NCI-H1105 treated with DMSO at 0.1 percent for 48 hours (cell line): ENCODE measurements around the gene STX16.

Experiments
- DNase-seq: peaks from one replicate; lab custom pipeline; 2025; lab: John Stamatoyannopoulos, UW

The STX16 gene

DNA sequence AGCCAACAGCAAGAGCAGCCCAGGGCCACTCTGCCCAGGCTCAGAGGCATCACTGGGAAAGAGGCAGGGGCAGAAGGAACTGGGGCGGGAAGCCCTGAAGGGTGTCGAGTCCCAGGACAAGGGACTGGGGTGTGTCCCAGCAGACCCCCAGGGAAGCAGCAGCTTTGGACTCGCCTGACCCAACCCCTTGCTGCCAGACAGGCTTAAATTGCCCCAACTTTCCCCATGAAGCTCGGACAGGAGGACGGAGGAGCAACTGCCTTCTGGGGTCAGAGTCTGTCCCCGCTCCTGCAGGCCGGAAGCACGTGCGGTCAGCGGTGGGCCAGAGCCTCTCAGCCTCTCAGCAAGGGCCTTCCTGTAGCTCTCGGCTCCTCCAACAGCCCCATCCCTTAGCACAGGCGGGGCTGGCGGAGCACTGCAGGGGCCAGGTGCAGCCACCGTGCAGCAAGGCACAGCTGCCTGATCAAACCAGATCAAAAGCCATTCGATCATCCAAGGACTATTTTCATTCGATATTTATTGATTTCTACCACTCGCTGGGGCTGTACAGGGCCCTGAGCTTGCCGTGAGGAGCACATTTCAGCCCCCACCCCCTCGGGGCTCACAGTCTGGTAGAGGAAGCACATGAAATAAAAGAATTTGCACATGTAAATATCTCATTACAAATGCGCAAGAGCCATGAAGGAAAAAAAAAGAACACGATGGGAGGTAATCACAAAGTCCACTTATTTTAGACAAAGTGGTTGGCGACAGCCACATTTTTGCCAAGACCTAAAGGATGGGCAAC lies 31.8 kb upstream of the STX16 start:
- DNase-seq, result no peak

DNA sequence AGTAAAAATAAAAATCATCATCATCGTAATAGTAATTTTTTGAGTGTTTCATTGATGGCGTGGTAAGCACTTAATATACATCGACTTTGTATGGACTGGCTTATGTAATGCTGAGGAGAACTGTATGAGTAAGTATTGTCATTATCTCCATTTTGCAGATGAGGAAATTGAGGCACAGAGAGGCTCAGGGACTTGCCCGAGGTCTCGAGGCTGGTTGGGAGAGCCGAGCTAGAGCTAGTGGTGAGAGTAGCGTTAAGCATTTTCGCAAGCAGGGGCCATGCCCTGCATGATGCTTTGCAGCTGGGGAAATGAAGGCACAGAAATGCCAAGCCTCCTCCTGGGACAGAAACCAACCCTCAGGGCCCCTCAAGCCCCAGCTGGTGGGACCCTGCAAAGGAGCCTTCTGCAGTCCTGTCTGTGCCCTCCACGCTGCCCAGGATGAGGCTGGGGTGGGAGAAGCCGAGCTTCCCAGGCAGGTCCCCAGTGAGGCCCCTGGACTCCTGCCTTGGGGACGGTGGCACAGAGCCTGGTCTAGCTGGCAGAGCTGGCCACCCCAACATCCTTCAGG lies 31.1 kb upstream of the STX16 start:
- no peak for DNase-seq

DNA sequence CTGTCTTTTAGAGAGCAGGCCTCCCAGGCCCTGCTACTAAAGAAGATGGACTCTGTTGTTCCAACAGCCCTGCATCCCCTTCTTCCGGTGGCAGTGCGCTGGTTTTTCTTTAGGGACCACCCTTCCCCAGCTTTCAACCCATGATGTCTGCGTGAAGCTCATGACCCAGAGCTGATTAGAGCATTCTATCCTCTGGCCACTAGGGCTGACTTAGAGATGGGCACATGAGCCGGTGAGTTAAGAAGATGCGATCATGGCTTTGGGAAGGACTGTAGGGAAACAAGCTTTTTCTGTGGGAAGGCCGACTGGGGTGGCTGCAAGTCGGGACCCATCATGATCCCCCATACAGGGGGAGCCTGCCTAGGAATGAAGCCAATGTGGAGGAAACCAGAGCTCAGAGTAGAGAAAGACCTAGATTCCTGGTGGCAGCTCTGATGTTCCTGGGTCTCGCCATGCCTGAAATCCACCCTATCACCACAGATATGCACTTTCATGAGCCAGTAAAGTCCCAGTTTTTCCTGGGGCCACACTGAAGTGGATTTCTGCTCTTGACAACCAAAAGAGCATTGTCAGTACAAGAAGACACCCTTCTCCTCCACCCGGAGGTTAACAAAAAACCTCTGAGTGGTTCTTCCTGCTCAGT lies 29.1 kb upstream of the STX16 start:
- no peak for DNase-seq

DNA sequence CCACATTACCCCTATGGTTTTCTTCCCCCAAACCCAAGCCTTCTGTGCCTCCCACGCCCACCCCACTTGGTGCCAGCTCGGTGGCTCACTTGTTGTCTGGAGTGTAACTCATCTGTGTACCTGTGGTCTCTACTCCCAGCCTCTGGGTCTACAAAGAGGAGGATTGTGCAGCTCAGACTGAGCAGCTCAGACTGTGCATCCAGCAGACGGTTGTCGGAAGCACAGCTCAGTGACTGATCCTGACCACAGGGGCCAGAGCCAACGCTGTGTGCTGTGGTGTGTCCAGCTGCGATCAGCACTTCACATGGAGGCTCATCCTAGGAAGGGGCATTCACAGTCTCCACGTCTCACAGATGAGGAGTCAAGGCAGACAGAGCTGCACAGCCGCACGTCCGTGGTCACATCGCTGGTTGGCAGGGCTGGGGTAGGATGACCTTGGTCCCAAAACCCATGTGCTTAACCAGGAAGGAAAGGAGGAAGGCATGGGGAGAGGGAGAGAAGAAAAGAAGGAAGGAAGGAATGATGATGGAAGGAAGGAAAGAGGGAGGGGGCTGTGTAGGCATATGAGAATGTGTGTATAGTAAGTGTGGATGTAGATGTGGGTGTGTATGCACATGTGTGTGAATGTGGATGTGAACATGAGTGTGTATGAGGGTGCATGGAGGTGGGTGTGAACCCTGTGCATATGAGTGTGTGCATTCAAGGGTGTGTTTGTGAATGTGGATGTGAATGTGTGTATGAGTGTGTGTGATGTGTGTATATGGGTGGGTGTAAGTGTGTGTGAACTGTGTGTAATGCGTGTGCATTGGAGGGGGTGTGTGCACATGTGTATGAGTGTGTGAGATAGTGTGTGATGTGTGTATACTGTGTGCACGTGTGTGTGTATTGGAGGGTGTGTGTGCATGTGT lies 28.2 kb upstream of the STX16 start:
- no peak for DNase-seq

DNA sequence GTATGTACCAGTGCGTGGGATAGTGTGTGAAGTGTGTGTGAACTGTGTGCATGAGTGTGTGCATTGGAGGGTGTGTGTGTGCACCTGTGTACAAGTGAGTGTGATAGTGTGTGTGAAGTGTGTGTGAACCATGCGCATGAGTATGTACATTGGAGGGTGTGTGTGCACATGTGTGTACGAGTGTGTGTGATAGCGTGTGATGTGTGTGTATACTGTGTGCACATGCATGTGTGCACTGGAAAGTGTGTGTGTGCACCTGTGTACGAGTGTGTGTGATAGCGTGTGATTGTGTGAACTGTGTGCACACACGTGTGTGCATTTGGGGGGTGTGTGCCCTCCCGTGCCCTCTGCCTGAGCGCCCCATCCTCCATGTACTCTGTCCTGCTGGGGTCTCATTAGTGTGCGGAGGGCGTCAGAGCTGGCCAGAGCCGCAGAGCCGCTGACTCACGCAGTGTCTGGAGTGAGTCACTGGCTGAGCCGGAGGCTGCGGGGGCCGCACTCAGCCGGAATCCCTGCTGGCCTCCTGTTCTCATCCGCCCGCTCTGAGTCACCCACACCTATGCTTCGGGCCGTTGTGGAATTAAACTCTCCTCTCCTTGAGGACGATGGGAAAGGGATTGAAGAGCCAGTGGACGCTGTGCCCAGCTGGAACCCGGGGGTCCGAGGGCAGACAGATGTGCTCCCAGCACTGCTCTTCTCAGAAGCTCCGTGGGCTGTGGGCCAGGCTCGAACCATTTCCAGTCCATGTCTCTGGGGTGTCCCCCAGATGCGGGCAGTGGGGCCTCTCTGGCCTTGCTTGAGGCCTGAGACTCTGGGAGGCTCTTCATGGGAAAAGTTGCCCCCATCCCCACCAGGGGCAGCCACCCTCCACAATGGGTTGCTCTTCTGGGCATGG lies 27.3 kb upstream of the STX16 start:
- no peak for DNase-seq

DNA sequence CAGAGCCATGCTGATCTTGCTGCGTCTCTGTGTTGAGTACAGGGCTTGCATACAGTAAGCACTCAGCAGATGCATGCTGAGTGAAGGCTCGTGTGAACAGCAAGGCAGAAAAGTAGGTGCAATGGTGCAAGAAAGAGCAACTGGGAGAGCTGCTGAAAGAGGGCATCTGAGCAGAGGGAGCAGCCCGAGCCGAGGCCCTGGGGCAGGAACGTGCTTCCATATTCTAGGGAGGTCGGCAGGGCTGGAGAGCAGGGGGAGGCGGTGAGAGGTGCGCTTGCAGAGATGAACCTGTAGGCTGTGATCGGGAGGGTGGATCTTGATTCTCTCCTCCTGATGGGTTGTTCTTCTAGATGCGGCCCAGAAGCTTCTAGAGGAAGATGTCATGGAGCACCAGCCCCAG lies 26.4 kb upstream of the STX16 start:
- no peak for DNase-seq

DNA sequence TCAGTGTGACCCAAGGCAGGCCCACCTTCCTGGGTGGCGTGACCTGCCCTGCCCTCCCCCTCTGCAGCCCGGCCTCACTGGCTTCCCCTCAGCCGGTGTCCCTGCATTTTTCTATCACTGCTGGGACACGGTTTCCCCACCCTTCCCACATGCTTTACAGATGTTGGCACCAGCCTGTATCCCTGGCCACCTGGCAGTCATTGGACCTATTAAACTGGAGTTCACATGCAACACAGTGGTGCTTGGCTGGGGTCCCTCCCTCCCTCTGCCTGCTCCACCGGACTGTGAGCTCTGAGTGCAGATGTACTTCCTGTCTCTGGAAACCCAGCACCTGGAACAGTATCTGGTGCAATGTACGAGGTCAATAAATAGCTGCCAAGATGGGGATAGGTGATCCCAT lies 25.5 kb upstream of the STX16 start:
- DNase-seq, result no peak

DNA sequence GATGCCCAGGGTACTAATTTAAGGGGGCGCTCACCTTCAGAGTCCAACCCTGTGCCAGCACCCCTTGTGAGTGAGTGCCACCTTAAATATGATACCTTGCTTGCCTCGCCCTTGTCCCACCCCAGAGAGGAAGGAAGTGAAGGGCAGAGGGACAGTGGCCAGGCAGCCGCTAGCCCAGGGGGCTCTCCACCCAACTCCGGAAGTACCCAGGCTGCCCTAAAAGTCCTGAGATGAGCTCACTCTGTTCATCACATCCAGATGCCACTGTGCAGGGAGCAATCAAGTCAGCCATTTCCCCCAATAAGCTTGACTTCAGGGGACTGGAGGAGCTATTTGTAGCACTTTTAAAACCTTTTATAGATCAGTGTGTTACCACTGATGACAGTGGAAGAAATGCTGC lies 25.0 kb upstream of the STX16 start:
- DNase-seq, result no peak

DNA sequence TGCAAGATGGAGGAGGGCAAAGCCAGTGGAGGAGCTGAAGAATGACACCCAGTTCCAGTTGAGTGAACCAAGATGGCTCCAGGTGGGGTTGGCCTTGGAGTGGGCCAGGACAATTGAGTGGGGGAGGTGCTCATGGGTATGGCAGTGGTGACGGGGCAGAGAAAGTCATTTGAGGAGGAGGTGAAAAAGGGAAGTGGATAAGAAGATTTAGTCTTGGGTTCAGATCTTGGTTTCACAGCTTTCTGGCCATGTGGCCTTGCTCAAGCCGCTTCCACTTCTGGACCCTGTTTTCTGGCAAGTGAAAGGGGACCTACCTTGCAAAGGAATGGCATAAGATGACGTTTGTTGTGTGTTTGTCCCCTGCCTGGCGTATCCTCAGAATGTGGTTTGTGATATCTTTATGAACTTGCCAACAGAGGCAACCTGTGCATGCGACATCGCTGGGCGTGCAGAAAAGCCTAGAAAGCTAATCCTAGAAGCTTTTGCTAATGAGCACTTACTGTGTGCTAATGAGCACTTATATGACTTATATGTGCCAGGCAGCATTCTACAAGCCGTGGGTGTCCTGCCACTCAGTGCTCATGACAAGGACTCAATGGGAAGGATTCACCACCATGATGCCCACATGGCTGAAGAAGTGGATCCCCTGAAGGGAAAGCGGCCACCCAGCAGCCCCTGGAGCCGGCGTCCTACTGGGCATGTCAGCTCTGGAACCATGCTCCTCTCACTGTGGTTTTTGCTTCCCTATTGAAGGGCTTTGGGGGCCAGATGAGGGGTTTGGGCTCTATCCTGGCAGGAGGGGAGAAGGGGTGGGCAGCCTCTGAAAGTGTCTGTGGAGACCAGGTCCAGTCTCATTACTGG lies 23.6 kb upstream of the STX16 start:
- DNase-seq, result no peak

DNA sequence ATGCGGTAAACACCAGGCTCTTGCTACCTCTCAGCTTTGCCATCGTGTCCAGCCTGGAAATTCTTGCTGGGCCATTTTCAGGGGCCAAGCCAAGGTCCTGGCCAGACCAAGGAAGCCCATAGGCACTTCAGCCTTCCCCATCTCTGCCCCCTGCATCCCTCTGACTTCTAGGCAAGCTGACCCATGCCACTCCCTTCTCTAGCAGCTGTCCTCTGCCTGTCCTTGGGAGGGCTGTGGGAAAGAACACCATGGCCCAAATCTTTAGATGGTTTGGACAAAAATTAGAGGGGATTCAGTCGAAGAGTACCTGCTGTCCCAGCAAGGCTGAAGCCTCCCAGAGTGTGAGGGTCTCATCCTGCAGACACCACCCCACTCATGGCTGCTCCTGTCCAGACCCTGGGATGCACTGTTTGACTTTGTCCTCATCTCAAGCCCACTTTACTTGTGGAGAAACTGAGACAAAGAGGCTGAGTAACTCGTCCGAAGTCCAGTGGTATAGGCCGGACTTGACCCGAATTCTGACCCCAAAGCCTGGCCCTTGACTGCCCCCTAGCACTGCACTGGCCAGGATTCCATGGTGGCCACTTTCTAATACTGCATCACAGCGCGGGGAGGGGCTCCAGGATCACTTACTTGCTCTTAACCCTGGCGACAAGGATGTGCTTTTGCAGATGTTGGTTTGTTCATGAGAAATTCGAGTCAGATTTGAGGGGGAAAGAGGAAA lies 22.4 kb upstream of the STX16 start:
- DNase-seq, result no peak

DNA sequence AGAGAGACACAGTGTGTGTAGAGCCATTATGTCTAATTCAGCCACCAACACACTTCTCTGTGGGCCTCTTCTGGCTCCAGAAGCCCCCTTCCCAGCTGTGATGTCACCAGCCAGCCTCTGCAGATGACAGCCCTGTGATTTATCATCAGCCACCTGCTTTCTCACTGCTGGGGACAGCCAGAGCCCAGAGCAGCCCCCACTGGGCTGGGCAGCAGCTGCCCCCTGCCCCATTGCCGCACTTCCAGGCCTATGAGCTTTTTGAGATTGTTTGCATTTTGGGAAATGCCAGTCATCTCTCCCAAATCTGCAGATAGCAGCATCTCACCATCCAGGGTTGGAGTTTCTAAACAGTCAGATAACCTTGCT lies 21.9 kb upstream of the STX16 start:
- no peak for DNase-seq

DNA sequence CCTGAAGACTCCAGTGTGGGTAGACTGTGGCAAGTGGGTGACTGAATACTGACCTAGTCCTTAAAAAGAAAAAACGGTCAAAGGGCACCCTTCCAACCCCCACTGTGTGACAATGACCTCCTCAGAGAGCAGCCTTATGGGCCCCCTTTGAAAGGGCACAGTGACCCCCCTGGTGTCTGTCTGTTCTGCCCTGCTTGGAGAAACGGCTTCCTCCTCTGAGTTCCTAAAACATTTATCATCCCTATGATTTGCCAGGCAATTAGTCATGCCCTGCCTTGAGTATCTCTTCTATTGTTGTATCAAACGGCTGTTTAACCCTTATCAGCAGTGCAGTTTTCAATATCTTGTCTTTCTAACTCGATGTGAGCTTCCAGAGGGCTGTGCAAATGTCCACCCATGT lies 21.0 kb upstream of the STX16 start:
- no peak for DNase-seq

DNA sequence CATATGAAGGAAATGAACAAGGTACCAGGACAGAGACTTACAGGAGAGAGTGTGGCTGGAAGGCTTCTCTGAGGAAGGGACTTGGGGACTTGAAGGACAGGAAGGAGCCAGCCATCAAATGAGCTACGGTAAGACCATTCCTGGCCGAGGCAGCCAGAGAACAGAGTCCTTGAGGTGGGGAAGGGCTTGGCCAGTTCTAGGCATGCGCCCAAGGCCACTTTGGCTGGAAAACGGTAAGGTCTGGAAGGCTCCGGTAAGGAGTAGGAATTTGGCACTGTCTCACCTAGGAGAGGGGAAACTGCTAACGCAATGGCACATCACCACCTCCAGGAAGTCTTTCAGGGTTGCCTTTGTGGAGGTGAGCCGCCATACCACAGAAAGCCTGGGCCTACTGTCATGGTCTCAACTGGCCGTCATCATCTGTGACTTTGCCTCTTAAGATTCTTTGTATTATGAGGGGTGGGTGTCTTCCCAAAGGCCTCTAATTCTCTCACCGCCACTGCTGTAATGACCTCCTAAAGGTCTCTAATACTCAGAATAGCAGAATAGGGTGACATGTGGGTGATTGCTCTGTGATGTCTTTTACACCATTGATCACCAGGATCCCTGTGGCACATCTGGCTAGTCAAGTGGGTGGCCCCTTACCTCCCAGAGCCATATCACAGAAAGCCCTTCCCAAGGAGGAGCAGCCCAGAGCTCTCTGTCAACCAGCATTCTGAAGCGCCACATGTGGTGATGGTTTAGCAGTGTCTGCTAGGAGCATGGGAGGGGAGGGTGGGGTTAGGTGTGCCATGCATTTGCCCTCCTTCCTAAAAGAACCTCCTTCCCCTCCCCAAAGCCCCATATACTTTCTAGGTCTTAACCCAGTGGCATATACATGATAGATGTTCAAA lies 17.7 kb upstream of the STX16 start:
- DNase-seq, result no peak

DNA sequence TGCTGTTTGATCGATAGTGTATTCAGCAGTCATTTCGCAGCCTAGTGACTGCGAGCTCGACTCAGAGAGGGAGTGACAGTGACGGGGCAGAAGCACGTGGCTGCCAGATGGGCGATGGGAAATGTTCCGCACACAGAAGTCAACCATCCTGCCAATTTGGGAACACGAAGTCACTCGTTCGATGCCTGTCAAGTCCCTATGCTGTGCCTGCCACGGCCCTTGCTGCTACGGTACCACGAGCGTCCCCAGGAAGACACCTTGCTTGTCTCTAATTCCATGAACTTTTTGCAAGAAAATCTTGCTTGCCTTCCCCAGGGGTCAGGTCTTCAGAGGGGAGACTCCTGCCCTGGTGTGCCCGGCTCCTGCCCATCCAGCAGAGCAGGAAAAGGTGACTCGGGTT lies 17.0 kb upstream of the STX16 start:
- no peak for DNase-seq

DNA sequence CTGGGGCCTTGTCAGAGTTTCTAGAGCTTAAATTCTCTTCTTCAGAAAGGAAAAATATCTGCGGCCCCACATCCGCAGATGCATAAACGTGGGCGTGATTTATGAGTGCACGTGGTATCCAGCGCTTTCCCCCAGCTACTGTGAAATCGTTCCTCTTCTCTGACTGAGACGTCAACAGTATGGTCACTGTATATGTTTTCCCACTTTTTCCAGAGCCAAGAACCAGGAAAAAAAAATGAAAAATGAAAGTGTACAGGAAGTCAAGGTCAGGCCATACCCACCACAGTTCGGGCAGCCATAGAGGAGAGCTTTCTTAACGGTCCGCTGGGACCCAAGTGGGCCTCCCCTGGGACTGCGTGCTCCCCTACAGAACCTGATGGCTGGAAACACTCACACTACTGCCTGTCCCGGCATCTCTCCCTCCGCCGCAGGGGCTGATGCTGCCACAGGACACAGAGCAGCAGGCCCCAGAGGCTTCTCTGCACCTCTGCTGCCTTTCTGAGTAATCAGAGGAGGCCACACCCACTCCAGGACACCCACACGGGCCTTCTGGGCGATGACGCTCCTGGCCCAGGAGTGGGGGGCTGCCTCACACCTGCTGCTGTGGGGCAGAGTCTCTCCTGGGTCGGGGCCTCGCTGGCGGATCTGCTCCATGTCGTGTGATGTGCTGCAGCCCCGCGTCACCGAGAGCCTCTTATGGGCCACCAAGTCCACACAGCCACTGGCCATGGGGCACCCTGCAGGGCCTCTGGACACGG lies 16.4 kb upstream of the STX16 start:
- no peak for DNase-seq

DNA sequence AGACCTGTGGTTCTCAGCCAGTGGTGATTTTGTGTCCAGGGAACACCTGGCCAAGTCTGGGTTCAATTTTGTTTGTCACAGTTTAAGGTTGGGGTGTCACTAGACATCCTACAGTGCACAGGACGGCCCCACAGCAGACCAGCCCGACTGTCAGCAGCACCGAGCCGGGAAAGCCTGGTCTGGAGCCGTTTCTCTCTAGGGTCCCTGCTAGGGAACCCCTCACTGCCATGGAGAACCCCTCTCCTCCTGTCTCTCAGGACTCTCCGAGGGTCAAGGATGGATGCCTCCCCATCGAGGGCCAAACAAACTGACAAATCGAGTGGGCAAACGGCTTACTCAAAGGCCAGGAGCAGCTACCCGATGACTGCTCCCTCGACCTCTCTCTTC lies 15.8 kb upstream of the STX16 start:
- DNase-seq, result no peak

DNA sequence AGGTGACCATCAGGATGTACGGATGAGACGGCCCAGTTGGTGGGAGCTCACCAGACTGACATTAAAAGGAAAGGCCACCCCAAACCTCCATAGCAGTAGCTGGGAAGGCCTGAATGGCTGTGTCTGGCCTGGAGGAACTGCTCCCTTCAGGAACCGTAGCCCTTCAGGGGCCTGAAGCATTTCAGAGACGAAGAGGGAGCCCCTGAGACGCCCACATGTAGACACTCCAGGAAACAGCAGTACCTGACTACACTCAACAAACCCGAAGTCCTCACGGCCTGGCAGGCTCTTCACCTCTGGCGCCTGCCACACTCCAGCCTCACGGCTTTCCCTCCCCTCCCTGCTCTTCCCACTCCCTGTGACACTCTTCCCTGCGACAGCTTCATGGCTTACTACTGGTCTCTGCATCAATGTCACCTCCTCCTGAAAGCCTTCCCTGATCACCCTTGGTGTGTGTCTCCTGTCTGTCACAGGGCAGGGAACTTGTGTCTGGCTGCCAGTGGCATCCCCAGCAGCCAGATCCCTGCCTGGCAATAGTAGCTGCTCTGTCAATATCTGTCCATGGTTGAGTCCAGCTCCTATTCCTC lies 14.6 kb upstream of the STX16 start:
- no peak for DNase-seq

DNA sequence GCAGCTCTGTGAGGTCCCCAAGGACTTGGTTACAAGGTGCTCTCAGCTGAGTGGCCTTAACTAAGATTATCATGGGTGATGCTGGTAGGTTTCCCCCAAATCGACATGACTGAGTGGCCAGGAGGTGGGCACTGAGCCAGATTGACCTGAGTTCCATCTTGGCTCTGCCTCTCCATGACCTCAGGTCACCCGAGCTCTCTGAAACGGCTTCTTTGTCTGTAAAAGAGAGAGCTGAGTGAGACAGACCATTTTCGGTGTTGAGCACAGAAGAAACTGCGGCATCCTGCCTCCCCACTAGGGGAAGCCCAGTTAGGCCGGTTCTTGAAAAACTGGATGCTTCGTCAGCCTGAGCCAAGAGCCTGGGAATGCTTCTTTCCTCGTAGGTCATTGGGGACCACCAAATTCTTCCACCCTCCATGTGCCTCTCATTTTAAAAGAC lies 14.1 kb upstream of the STX16 start:
- DNase-seq, result no peak
